ENCODE data around the gene PAF1.

Gene PAF1

DNA sequence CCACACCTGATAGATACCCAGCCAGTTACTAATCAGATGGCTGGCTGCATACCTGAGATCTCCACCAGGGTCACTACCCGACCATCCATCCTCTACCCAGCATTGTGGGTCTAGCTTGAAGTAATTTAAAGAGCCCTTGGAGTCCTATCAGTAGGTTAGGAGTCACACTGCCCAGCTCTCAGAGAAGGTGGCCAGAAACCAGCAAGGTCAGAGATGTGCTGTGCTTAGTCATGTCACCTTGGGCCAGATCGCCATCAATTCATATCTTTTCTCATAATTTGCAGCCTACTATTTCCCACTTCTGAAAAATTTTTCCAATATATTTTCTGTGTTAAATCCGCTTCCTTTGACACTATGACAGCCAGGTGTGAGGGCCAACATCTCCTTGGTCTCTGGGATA, 34.8 kb downstream of the PAF1 start:
- H3K4me3 ChIP-seq (ENCODE audit: low read depth, low read length) = no peak overlapping the region
- TF ChIP-seq CTCF (IDR thresholded peaks at IDR 0.05; ENCODE audit: borderline replicate concordance, insufficient read depth, low read depth, low read length) = no peak

DNA sequence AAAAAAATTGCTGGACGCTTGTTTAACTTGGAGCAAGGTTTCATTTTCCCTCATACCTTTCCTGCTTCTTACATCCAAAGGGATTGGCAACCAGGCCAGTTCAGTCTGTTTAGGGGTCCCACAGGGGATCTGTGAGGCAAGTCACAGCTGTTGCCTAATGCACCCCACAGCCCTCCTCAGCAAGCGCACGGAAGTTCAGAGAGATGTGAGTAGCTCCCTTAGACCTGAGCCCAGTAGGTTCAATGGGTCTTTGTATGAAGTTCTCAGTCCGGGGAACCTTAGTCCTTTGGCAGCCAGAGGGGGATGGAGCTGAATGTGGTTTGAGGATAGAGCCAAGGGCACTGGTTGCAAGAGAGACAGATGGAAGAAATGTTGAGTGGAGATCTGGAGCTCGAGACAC, 35.7 kb downstream of the PAF1 start:
- no peak overlapping the region for H3K4me3 ChIP-seq (ENCODE audit: low read depth, low read length)
- no peak for TF ChIP-seq CTCF (IDR thresholded peaks at IDR 0.05; ENCODE audit: borderline replicate concordance, insufficient read depth, low read depth, low read length)

GRCh38 chr19:39352381-39353255, 38.3 kb downstream of the PAF1 start:
- no peak for TF ChIP-seq CTCF (IDR thresholded peaks at IDR 0.05; ENCODE audit: borderline replicate concordance, insufficient read depth, low read depth, low read length)
- H3K4me3 ChIP-seq (ENCODE audit: low read depth, low read length) = no peak overlapping the region

DNA sequence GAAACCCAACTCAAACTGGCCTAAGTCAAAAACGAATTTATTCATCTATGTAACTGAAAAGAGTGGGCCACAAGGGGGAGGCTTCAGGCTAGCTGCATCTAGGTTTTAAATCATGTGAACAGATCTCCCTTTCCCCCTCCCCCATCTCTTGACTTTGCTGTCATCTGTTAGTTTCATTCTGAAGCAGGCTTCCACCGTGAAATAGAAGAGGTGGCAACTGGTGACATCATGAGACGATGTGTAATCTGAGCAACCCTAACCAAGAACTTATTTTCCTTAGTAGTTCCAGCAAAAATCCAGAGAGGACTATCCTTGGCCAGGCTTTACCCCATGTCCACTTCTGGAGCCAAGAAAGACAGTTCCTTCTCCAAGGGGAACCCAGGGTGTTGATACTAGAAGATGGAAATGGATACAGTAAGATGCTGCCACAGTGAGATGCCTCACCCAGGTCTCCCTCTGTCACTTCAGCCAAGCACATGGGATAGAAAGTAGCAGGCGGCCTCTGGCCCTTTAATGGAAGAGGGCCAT, 39.3 kb downstream of the PAF1 start:
- TF ChIP-seq CTCF (IDR thresholded peaks at IDR 0.05; ENCODE audit: borderline replicate concordance, insufficient read depth, low read depth, low read length) = peak; percentile 13; the same call in 1 of the 2 replicates
- no peak overlapping the region for H3K4me3 ChIP-seq (ENCODE audit: low read depth, low read length)

- TF ChIP-seq CTCF (IDR thresholded peaks at IDR 0.05; ENCODE audit: borderline replicate concordance, insufficient read depth, low read depth, low read length) = no peak
- no peak overlapping the region for H3K4me3 ChIP-seq (ENCODE audit: low read depth, low read length)
Measured at GRCh38 chr19:39350156-39350555, 40.8 kb downstream of the PAF1 start.

GRCh38 chr19:39349326-39349725, 41.6 kb downstream of the PAF1 start:
- H3K4me3 ChIP-seq (ENCODE audit: low read depth, low read length) = no peak overlapping the region
- TF ChIP-seq CTCF (IDR thresholded peaks at IDR 0.05; ENCODE audit: borderline replicate concordance, insufficient read depth, low read depth, low read length) = no peak
